GM04504 (cell line): ENCODE results near the gene KIAA1755.
"Not testable (repeated sequence)": the region's sequence is repeated elsewhere in the genome, so short reads cannot be mapped to it uniquely, and the experiment has no call there.

ENCODE experiments used
- DNase-seq: peaks from one replicate; pipeline ENCODE4 v3.0.0-alpha.2; 2012; ENCODE audit warnings: low read depth

KIAA1755 gene

GRCh38 chr20:38286586-38287531 is 26.3 kb upstream of the KIAA1755 start:
- no peak for DNase-seq

DNA sequence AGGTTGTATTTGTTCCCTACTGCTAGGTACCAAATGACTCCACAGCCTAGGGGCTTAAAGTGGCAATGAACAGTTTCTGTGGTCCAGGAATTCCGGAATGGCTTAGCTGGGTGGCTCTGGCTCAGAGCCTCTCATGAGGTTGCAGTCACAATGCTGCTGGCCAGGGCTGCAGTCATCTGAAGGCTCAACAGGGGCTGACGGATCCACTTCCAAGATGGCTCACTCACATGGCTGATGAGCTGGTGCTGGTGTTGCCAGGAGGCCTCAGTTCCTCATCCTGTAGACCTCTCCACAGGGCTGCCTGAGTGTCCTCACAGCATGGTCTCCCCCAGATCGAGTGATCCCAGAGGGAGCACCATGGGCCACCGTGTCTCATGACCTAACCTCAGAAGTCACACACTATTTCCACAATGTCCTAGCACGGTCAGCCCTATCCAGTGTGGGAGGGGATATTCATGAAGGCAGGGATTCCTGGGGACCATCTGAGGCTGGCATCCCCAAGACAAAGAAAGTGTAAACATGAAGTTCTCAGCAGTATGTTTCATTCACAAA is 24.4 kb upstream of the KIAA1755 start:
- DNase-seq = no peak

- DNase-seq = not testable (repeated sequence)
Measured at GRCh38 chr20:38284066-38284650, 23.6 kb upstream of the KIAA1755 start.

DNA sequence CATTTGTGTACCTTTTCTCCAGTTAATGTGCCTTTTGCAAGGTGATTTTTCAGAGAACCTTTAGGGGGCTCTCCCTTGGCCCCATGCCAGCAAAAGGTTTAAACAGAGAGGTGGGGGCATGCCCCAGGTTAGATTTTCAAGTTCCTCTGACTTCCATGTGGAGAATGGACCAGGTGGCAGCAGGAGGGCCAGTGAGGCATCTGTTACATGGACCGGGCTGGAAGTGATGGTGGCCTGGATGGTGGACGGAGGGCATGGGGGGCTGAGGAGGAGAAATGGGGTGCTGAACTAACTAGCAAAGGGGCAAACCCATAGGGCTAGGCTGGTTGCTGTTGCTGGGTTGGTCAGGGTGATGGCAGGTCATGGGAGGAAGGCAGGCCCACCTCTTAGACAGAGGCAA is 22.7 kb upstream of the KIAA1755 start:
- DNase-seq = no peak

DNA sequence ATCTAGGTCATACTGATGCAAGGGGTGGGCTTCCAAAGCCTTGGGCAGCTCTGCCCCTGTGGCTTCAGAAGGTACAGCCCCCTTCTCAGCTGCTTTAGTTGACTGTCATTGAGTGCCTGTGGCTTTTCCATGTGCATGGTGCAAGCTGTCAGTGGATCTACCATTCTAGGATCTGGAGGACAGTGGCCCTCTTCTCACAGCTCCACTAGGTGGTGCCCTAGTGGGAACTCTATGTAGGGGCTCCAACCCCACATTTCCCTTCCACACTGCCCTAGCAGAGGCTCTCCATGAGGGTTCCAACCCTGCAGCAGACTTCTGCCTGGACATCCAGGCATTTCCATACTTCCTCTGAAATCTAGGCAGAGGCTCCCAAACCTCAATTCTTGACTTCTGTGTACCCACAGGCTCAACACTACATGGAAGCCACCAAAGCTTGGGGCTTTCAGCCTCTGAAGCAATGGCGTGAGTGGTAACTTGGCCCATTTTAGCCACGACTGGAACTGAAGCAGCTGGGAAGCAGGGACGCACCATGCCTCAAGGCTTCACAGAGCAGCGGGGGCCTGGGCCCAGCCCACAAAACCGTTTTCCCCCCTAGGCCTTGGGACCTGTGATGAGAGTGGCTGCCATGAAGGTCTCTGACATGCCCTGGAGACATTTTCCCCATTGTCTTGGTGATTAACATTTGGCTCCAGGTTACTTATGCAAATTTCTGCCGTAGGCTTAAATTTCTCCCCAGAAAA is 20.8 kb upstream of the KIAA1755 start:
- DNase-seq = not testable (repeated sequence)

DNA sequence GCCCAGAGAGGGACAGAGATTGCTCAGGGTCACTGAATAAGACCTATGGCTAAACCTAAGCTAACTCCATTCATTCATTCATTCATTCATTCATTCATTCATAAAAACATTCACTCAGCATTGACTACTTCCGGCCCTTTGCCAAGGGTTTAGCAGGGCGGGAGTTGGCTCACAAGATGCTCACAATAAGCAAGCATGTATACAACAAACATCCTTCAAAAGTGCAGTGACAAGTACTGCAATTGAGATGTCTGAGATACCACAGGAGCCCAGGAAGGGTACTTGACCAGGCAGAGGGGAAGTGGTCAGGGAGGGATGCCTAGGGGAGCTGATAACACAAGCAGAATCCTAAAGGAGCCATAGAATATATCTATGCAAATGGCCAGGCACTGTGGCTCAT is 18.2 kb upstream of the KIAA1755 start:
- DNase-seq = no peak

- DNase-seq = no peak
Measured at GRCh38 chr20:38278131-38278530, 17.6 kb upstream of the KIAA1755 start.

- DNase-seq = no peak
Measured at GRCh38 chr20:38277691-38278090, 17.2 kb upstream of the KIAA1755 start.

DNA sequence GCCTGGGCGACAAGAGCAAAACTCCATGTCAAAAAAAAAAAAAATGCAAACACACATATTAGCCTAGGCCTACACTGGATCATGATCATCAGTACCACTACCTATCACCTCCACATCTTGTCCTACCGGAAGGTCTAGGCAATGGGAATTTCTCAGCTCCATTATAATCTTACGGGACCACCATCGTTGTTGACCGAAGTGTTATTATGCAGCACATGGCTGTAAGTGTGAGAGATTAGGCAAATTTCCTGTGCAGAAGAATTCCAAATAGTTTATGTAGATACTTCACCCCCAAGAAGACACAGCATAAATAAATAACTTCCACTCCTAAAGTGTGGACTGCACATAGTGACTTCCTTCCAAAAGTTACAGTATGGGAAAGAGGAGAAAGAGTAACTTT is 16.8 kb upstream of the KIAA1755 start:
- DNase-seq = no peak

DNA sequence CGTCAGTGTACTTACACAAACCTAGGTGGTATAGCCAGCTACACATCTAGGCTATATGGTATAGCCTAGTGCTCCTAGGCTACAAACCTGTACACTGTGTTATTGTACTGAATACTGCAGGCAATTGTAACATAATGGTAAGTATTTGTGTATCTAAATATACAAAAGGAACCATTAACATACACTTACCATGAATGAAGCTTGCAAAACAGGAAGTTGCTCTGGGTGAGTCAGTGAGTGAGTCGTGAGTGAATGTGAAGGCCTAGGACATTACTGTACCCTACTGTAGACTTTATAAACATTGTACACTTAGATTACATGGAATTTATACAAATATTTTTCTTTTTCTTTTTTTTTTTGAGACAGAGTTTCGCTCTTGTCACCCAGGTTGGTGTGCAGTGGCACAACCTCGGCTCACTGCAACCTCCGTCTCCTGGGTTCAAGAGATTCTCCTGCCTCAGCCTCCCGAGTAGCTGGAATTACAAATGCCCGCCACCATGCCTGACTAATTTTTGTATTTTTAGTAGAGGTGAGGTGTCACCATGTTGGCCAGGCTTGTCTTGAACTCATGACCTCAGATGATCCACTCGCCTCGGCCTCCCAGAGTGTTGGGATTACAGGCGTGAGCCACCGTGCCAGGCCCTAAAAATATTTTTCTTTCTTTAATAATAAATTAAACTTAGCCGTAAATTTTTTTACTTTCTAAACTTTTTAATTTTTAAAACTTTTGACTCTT is 15.4 kb upstream of the KIAA1755 start:
- DNase-seq = no peak

- no peak for DNase-seq
Measured at GRCh38 chr20:38272961-38273360, 12.4 kb upstream of the KIAA1755 start.

- no peak for DNase-seq
Measured at GRCh38 chr20:38272398-38272797, 11.9 kb upstream of the KIAA1755 start.

DNA sequence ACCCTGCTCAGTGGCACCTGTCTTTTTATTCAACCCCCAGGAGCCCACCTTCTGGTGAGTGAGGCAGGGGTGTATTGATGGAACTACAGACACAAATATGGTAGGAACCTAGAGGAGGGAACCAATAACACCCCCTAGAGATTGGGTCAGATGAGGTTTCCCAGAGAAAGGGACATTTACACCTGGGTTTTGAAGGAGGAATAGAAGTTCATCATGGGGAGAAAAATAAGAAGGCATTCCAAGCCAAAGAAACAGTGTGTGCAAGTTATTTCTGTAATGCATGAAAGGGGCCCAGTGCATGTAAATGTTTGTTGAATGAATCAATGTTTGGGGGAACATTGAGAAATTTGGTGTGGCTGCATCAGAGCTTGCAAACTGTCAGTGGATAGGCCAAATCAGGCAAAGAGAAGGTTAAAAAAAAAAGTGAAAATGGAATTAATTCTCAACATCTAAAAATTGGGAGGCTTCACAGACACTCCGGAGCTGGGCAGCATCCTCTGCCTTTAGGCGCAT is 11.1 kb upstream of the KIAA1755 start:
- no peak for DNase-seq

GRCh38 chr20:38270869-38271605 is 10.5 kb upstream of the KIAA1755 start:
- DNase-seq = peak; percentile 76

GRCh38 chr20:38269715-38270114 is 9.2 kb upstream of the KIAA1755 start:
- no peak for DNase-seq

- no peak for DNase-seq
Measured at GRCh38 chr20:38269040-38269439, 8.5 kb upstream of the KIAA1755 start.

GRCh38 chr20:38267901-38268514 is 7.5 kb upstream of the KIAA1755 start:
- DNase-seq = no peak

DNA sequence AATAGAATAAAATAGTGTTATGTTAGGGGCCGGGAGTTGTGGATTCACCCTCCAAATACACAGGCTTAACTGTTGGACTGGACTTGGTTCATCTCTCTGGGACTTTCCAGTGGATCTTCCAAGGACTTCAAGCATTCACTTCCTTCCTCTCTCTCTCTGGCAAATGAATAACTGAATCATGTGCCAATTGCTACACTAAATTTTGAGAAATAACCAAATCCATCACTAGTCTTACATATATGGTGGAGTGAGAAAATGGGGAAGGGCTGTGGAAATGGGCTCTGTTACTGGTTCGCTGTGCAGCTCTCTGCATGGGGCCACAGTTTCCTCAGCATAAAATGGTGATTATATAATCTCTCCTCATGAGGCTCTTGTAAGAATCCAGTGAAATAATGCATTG is 6.8 kb upstream of the KIAA1755 start:
- DNase-seq = no peak

DNA sequence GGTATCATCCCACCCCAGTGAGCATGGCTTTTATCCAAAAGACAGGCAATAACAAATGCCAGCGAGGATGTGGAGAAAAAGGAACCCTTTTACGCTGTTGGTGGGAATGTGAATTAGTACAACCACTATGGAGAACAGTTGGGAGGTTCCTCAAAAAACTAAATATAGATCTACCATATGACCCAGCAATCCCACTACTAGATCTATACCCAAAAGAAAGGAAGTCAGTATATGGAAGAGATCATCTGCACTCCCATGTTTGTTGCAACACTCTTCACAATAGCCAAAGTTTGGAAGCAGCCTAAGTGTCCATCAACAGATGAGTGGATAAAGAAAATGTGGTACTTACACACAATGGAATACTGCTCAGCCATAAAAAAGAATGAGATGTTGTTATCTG is 5.9 kb upstream of the KIAA1755 start:
- no peak for DNase-seq

GRCh38 chr20:38262931-38263330 is 2.4 kb upstream of the KIAA1755 start:
- no peak for DNase-seq

GRCh38 chr20:38261054-38261390 is 487 bp upstream of the KIAA1755 start:
- no peak for DNase-seq
